Large intestine (tissue), 3 donors: ENCODE results near the gene SLC22A23. TPM values are rescaled to one million over a fixed set of nuclear protein-coding genes. Genes with fewer than 3 reads are reported as not detected.
A peak's percentile ranks its signal among the peaks of the same experiment; 100 is the strongest.

Experiments used
- DNase-seq, 2 donors: peaks; one replicate each; pipeline versions ENCODE4 v3.0.0 to v3.0.0-alpha.2; 2013
- H3K27ac ChIP-seq: one replicate; pipeline ENCODE4 v1.5.1; 2013; ENCODE audit warnings: low read length
- H3K27me3 ChIP-seq: 2 replicates; pipeline ENCODE4 v1.6.1; 2013; ENCODE audit warnings: low read length; ENCODE audit not compliant: control insufficient read depth, insufficient read depth
- H3K36me3 ChIP-seq: 2 replicates; pipeline ENCODE4 v1.6.1; 2013; ENCODE audit warnings: low read length; ENCODE audit not compliant: control insufficient read depth, insufficient read depth
- H3K4me1 ChIP-seq: one replicate; pipeline ENCODE4 v1.6.1; 2013; ENCODE audit warnings: low read length; ENCODE audit not compliant: control insufficient read depth, insufficient read depth
- H3K4me3 ChIP-seq: one replicate; pipeline ENCODE4 v1.5.1; 2013; ENCODE audit warnings: low read length
- H3K9me3 ChIP-seq: one replicate; pipeline ENCODE4 v1.6.1; 2013; ENCODE audit warnings: mild to moderate bottlenecking, low read depth, low read length, moderate library complexity; ENCODE audit not compliant: control insufficient read depth
- WGBS: methylation state at CpG from one replicate; pipeline ENCODE4 v1.1.5; 2013; ENCODE audit warnings: low lambda C conversion rate; ENCODE audit not compliant: insufficient coverage; 5-methylcytosine and 5-hydroxymethylcytosine counted together
- polyA plus RNA-seq: library from polyadenylated mRNA; unstranded; fragments of 120-200 nt; gene quantifications from one replicate; pipeline ENCODE4 v1.2.1, GENCODE V29; 2013

The SLC22A23 gene
- polyA plus RNA-seq, 1 donor, result 34.7 TPM

GRCh38 chr6:3480009-3480408 is 23.2 kb upstream of the SLC22A23 start:
- Histone ChIP-seq H3K4me3 (no peak overlapping the region), H3K36me3 (no peaks in the 10 kb centered on the region), H3K27ac (no peak overlapping the region), H3K27me3 (peaks cover 6% of the 10 kb centered on the region), H3K9me3 (peaks cover 3% of the 10 kb centered on the region), H3K4me1 (no peaks in the 10 kb centered on the region)
- DNase-seq, result no peak

- DNase-seq, result no peak
- no peaks in the 10 kb centered on the region for H3K4me1 ChIP-seq
- H3K27me3 ChIP-seq, result no peaks in the 10 kb centered on the region
- no peak overlapping the region for H3K27ac ChIP-seq
- no CpG with 5 or more reads among the region's 5 CpGs for WGBS
- no peak overlapping the region for H3K4me3 ChIP-seq
- no peaks in the 10 kb centered on the region for H3K9me3 ChIP-seq
- no peaks in the 10 kb centered on the region for H3K36me3 ChIP-seq
Measured at GRCh38 chr6:3473773-3474172, 16.9 kb upstream of the SLC22A23 start.

GRCh38 chr6:3471711-3472110 is 14.9 kb upstream of the SLC22A23 start:
- no peaks in the 10 kb centered on the region for H3K36me3 ChIP-seq
- no peak overlapping the region for H3K27ac ChIP-seq
- no CpG with 5 or more reads among the region's 3 CpGs for WGBS
- no peak overlapping the region for H3K4me3 ChIP-seq
- no peak for DNase-seq
- no peaks in the 10 kb centered on the region for H3K9me3 ChIP-seq
- no peaks in the 10 kb centered on the region for H3K27me3 ChIP-seq
- no peaks in the 10 kb centered on the region for H3K4me1 ChIP-seq

GRCh38 chr6:3471286-3471685 is 14.4 kb upstream of the SLC22A23 start:
- DNase-seq, result no peak
- H3K27ac ChIP-seq, result no peak overlapping the region

GRCh38 chr6:3468585-3468984 is 11.7 kb upstream of the SLC22A23 start:
- H3K9me3 ChIP-seq, result no peaks in the 10 kb centered on the region
- no peak for DNase-seq
- no peak overlapping the region for H3K27ac ChIP-seq
- no peak overlapping the region for H3K4me3 ChIP-seq
- H3K27me3 ChIP-seq, result no peaks in the 10 kb centered on the region
- no peaks in the 10 kb centered on the region for H3K36me3 ChIP-seq
- no CpG with 5 or more reads among the region's 9 CpGs for WGBS
- no peaks in the 10 kb centered on the region for H3K4me1 ChIP-seq

More at GRCh38 chr6:3471286-3471685, 14.4 kb upstream of the SLC22A23 start:
- Histone ChIP-seq H3K36me3 (no peaks in the 10 kb centered on the region), H3K9me3 (no peaks in the 10 kb centered on the region), H3K4me3 (no peak overlapping the region), H3K4me1 (no peaks in the 10 kb centered on the region), H3K27me3 (no peaks in the 10 kb centered on the region)
- WGBS, result no CpG with 5 or more reads among the region's 5 CpGs

GRCh38 chr6:3467996-3468395 is 11.1 kb upstream of the SLC22A23 start:
- H3K9me3 ChIP-seq, result no peaks in the 10 kb centered on the region
- H3K4me1 ChIP-seq, result no peaks in the 10 kb centered on the region
- H3K36me3 ChIP-seq, result no peaks in the 10 kb centered on the region
- H3K27ac ChIP-seq, result no peak overlapping the region
- no peak overlapping the region for H3K4me3 ChIP-seq
- no peak for DNase-seq
- no CpG with 5 or more reads among the region's 1 CpG for WGBS
- H3K27me3 ChIP-seq, result no peaks in the 10 kb centered on the region

- no peaks in the 10 kb centered on the region for H3K36me3 ChIP-seq
- no peak overlapping the region for H3K27ac ChIP-seq
- WGBS, result no CpG with 5 or more reads among the region's 6 CpGs
- H3K4me1 ChIP-seq, result no peaks in the 10 kb centered on the region
- H3K9me3 ChIP-seq, result no peaks in the 10 kb centered on the region
- H3K27me3 ChIP-seq, result no peaks in the 10 kb centered on the region
- no peak overlapping the region for H3K4me3 ChIP-seq
- no peak for DNase-seq
Measured at GRCh38 chr6:3466488-3467219, 9.8 kb upstream of the SLC22A23 start.

- WGBS, result no CpG with 5 or more reads among the region's 1 CpG
- Histone ChIP-seq H3K27me3 (peaks cover 15% of the 10 kb centered on the region), H3K4me1 (no peaks in the 10 kb centered on the region), H3K27ac (no peak overlapping the region), H3K36me3 (no peaks in the 10 kb centered on the region), H3K4me3 (no peak overlapping the region), H3K9me3 (no peaks in the 10 kb centered on the region)
- DNase-seq, result no peak
Measured at GRCh38 chr6:3460253-3460652, 3.4 kb upstream of the SLC22A23 start.

GRCh38 chr6:3458706-3459421 is 2.0 kb upstream of the SLC22A23 start:
- H3K36me3 ChIP-seq, result no peaks in the 10 kb centered on the region
- H3K4me3 ChIP-seq, result no peak overlapping the region
- no peak overlapping the region for H3K27ac ChIP-seq
- no peak for DNase-seq
- WGBS, result 79% methylated on average over 4 of the region's 6 CpGs
- H3K27me3 ChIP-seq, result peaks cover 19% of the 10 kb centered on the region
- H3K4me1 ChIP-seq, result no peaks in the 10 kb centered on the region
- H3K9me3 ChIP-seq, result no peaks in the 10 kb centered on the region

GRCh38 chr6:3457710-3458602 is 1.1 kb upstream of the SLC22A23 start:
- H3K36me3 ChIP-seq, result no peaks in the 10 kb centered on the region
- peak overlapping the region; percentile 55 for H3K4me3 ChIP-seq
- no peaks in the 10 kb centered on the region for H3K9me3 ChIP-seq
- H3K4me1 ChIP-seq, result peaks cover 7% of the 10 kb centered on the region
- 24% methylated on average over 5 of the region's 29 CpGs for WGBS
- H3K27me3 ChIP-seq, result peaks cover 19% of the 10 kb centered on the region
- no peak overlapping the region for H3K27ac ChIP-seq
- DNase-seq, result peak in 1 of 2 donors; percentile 69
